Peyer's patch (tissue), 4 donors: ENCODE measurements around the gene ERF.

ENCODE experiments used
- POLR2A ChIP-seq, 2 donors: fragments of 450-650 bp; IDR thresholded peaks; one replicate each; pipeline ENCODE4 v1.5.1; 2017; ENCODE audit warnings: antibody characterized with exemption in 2 of 2, mild to moderate bottlenecking in 2 of 2, moderate library complexity in 2 of 2
- TF ChIP-seq, protein P1 (sequence below), 6 experiments: fragments of 450-650 bp in 4 of 6; fragments of 200-600 bp in 2 of 6; sonication (generic) in 1 of 6; IDR thresholded peaks; one replicate each; pipeline ENCODE4 v1.5.1; 2017 to 2019; ENCODE audit warnings: antibody characterized with exemption in 6 of 6, mild to moderate bottlenecking in 3 of 6, moderate library complexity in 1 of 6

DNA sequence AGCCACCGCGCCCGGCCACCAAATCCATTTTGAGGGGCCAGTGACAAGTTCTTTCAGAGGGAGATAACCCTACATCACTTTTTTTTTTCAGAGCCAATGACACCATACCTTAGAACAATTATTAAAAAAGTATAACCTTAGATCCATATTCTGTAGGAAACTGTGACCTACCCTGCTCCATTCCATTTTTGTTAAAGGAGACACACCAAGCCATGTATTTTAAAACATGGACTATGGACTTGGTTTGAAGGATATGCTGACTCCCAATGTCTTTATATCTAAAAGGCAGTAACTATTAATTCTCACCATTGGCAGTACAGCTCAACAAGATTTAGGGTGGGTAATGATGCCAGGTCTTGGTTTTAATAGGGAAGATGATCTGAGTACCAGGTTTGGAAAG, 13.6 kb downstream of the ERF start:
- TF ChIP-seq, protein P1, sequence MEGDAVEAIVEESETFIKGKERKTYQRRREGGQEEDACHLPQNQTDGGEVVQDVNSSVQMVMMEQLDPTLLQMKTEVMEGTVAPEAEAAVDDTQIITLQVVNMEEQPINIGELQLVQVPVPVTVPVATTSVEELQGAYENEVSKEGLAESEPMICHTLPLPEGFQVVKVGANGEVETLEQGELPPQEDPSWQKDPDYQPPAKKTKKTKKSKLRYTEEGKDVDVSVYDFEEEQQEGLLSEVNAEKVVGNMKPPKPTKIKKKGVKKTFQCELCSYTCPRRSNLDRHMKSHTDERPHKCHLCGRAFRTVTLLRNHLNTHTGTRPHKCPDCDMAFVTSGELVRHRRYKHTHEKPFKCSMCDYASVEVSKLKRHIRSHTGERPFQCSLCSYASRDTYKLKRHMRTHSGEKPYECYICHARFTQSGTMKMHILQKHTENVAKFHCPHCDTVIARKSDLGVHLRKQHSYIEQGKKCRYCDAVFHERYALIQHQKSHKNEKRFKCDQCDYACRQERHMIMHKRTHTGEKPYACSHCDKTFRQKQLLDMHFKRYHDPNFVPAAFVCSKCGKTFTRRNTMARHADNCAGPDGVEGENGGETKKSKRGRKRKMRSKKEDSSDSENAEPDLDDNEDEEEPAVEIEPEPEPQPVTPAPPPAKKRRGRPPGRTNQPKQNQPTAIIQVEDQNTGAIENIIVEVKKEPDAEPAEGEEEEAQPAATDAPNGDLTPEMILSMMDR (IDR thresholded peaks at IDR 0.05): no peak
- no peak for TF ChIP-seq POLR2A (IDR thresholded peaks at IDR 0.05)
